Pancreas (tissue), 10 donors: ENCODE results near the gene PRPH. TPM values are rescaled to one million over a fixed set of nuclear protein-coding genes. Genes with fewer than 3 reads are reported as not detected.

Experiments used
- ATAC-seq, 4 donors: fragments of 200-7000 bp; cut with Tn5 transposase; one replicate each; pipeline versions ENCODE4 v1.8.0 to v1.9.1; 2020; ENCODE audit warnings: mild to moderate bottlenecking in 4 of 4, moderate library complexity in 4 of 4
- DNase-seq, 6 donors: peaks; one replicate each; pipeline ENCODE4 v3.0.0-alpha.2; 2020
- FAIRE-seq: peaks from 2 replicates; lab custom pipeline; 2012; peaks lifted over from hg19 to GRCh38; lab: Jason Lieb, UNC
- H3K27ac ChIP-seq, 4 donors: fragments of 200-600 bp; sonication (generic); 1 replicate in 3 of 4; 2 replicates in 1 of 4; pipeline versions ENCODE4 v1.5.0 to v1.8.0; 2020
- H3K27me3 ChIP-seq, 4 donors: fragments of 200-600 bp; one replicate each; pipeline ENCODE4 v1.8.0; 2021
- H3K36me3 ChIP-seq, 3 donors: fragments of 200-600 bp; sonication (generic) in 1 of 3; one replicate each; pipeline versions ENCODE4 v1.5.0 to v1.8.0; 2020 to 2021
- H3K4me1 ChIP-seq, 3 donors: fragments of 200-600 bp; one replicate each; pipeline ENCODE4 v1.8.0; 2021
- H3K4me3 ChIP-seq, 4 donors: fragments of 200-600 bp; sonication (generic) in 2 of 4; one replicate each; pipeline versions ENCODE4 v1.5.0 to v1.8.0; 2020 to 2021
- H3K9me3 ChIP-seq, 4 donors: fragments of 200-600 bp; one replicate each; pipeline ENCODE4 v1.8.0; 2021
- WGBS, 2 donors: extraction: QIAGEN DNeasy Blood & Tissue Kit; methylation state at CpG; one replicate each; pipeline ENCODE4 v1.1.7; 2013; 5-methylcytosine and 5-hydroxymethylcytosine counted together
- intact Hi-C, 3 donors: fragments of 100-400 bp; cut with DNase I; formaldehyde crosslinking; loops; one replicate each; pipeline versions ENCODE4 v1.11.1 to v1.14.2; 2022
- polyA plus RNA-seq, 2 donors: library from polyadenylated mRNA; stranded (reverse); fragments of 200-250 nt; gene quantifications; one replicate each; pipeline ENCODE4 v1.2.3, GENCODE V29; 2013
- total RNA-seq, 6 donors: library from RNA; stranded (reverse); fragmentation: NEBNext Ultra II Directional in 4 of 6; extraction: Animal tissue kit (Norgen Biotek cat#: 25700) in 4 of 6; gene quantifications; one replicate each; pipeline versions ENCODE4 v1.2.1 to v1.2.4, GENCODE V29; 2021 to 2023
- TF ChIP-seq, protein P1 (sequence below), 4 donors: fragments of 200-600 bp; sonication (generic) in 3 of 4; IDR thresholded peaks; one replicate each; pipeline versions ENCODE4 v1.5.0 to v1.8.0; 2021; ENCODE audit warnings: antibody characterized with exemption in 4 of 4
- donor health status: healthy with polysubstance abuse.
- donor health status: DM: no; HTN: no; CAD: no; lungs with moderate emphysema.
- donor health status: DM: no; HTN: no; CAD: no.
- donor health status: control.
- donor health status: control.
- donor health status: Bipolar disorder and iron deficiency.
- donor health status: DM: yes; HTN: yes; CAD: no.
- donor health status: DM: no; HTN: no; CAD: no.
- donor health status: DM: no; HTN: no; CAD: no.
- donor health status: DM: yes; HTN: yes; CAD: no.

PRPH gene
- total and polyA plus RNA-seq, 8 donors, result 0.44 to 18.7 (median 1.1) TPM

DNA sequence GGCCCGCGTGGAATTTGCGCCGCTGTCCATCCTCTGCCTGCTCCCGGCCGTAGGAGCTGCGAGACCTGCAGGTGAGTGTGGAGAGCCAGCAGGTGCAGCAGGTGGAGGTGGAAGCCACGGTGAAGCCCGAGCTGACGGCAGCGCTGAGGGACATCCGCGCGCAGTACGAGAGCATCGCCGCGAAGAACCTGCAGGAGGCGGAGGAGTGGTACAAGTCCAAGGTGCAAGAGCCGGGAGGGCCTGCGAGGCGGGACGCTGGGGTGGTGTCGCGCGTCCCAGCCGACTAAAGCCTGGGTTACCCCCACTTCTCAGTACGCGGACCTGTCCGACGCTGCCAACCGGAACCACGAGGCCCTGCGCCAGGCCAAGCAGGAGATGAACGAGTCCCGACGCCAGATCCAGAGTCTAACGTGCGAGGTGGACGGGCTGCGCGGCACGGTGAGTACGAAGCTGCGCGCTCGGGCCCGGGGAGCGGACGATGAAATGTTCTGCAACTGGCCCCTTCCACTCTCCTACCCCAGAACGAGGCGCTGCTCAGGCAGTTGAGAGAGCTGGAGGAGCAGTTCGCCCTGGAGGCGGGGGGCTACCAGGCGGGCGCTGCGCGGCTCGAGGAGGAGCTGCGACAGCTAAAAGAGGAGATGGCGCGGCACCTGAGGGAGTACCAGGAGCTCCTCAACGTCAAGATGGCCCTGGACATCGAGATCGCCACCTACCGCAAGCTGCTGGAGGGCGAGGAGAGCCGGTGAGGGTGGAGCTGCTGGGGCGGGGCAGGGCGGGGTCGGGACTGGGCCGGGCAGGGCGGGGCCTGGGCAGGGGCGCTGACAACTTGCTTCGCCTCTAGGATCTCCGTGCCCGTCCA lies 2.1 kb downstream of the PRPH start:
- 2% methylated on average over 63 to 76 of the region's 77 CpGs for WGBS, 2 donors
- H3K27me3 ChIP-seq, result peaks cover 0 to 15% (median 0%) of the 10 kb centered on the region in 4 donors
- H3K4me1 ChIP-seq, result peaks cover 7 to 10% (median 7%) of the 10 kb centered on the region in 3 donors
- no peaks in the 10 kb centered on the region for H3K9me3 ChIP-seq
- TF ChIP-seq, protein P1, sequence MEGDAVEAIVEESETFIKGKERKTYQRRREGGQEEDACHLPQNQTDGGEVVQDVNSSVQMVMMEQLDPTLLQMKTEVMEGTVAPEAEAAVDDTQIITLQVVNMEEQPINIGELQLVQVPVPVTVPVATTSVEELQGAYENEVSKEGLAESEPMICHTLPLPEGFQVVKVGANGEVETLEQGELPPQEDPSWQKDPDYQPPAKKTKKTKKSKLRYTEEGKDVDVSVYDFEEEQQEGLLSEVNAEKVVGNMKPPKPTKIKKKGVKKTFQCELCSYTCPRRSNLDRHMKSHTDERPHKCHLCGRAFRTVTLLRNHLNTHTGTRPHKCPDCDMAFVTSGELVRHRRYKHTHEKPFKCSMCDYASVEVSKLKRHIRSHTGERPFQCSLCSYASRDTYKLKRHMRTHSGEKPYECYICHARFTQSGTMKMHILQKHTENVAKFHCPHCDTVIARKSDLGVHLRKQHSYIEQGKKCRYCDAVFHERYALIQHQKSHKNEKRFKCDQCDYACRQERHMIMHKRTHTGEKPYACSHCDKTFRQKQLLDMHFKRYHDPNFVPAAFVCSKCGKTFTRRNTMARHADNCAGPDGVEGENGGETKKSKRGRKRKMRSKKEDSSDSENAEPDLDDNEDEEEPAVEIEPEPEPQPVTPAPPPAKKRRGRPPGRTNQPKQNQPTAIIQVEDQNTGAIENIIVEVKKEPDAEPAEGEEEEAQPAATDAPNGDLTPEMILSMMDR (IDR thresholded peaks at IDR 0.05), result no peak
- DNase-seq, result peak; percentile 43 to 78 (median 52)
- ATAC-seq, result peak; percentile 73 to 84 (median 74)
- no peak overlapping the region for H3K27ac ChIP-seq
- FAIRE-seq, result no peak
- intact Hi-C loops, result no loop called here
- no peaks in the 10 kb centered on the region for H3K36me3 ChIP-seq
- peak overlapping the region in 2 of 4 donors; percentile 27 to 30 for H3K4me3 ChIP-seq

DNA sequence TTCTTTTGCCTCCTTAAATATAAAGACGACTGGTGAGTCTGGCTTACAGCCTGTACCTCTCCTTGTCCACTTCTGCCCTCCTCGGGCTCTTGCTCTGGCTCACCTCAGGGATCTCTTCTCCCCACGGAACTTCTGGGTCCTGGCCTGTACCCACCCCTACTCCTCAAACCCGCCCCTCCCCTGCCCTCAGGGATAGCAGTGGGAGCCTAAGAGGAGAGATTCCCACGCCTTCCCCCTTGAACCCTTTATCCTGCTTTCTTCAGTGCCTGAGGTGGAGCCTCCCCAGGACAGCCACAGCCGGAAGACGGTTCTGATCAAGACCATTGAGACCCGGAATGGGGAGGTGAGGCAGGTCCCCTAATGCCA lies 2.7 kb downstream of the PRPH start:
- H3K36me3 ChIP-seq, result no peaks in the 10 kb centered on the region
- H3K4me3 ChIP-seq, result peak overlapping the region in 1 of 4 donors; percentile 30
- DNase-seq (no peak), FAIRE-seq (no peak), ATAC-seq (peak in 1 of 4 donors; percentile 17)
- no peaks in the 10 kb centered on the region for H3K9me3 ChIP-seq
- H3K4me1 ChIP-seq, result peaks cover 7 to 10% (median 7%) of the 10 kb centered on the region in 3 donors
- TF ChIP-seq, protein P1 (IDR thresholded peaks at IDR 0.05), result no peak
- intact Hi-C loops, result no loop called here
- no peak overlapping the region for H3K27ac ChIP-seq
- 18 to 21% methylated on average over 8 of the region's 8 CpGs for WGBS, 2 donors
- peaks cover 0 to 15% (median 0%) of the 10 kb centered on the region in 4 donors for H3K27me3 ChIP-seq

DNA sequence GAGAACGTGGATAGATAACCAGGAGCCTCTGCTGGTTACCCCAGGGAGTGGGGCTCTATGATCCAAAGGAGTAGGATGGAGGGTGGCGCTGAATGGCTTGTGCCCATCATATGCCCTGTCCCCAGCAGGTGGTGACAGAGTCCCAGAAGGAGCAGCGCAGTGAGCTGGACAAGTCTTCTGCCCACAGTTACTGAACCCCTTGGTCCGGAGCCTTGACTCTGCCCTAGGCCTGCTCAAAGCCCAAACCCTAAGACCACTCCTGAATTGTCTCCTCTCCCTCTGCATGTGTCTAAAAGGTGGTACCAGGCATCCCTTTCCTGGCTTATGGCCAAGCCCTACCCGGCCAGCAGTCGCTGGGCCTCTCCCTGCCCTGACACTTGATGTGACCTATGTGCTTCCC lies 3.2 kb downstream of the PRPH start:
- H3K27ac ChIP-seq, result no peak overlapping the region
- ATAC-seq (peak in 1 of 4 donors; percentile 11), FAIRE-seq (no peak), DNase-seq (peak in 2 of 6 donors; percentile 49 to 55)
- TF ChIP-seq, protein P1 (IDR thresholded peaks at IDR 0.05), result no peak
- intact Hi-C loops, result no loop called here
- no peaks in the 10 kb centered on the region for H3K36me3 ChIP-seq
- 43 to 62% methylated on average over 6 of the region's 6 CpGs for WGBS, 2 donors
- peaks cover 0 to 15% (median 0%) of the 10 kb centered on the region in 4 donors for H3K27me3 ChIP-seq
- H3K4me1 ChIP-seq, result peaks cover 7 to 10% (median 7%) of the 10 kb centered on the region in 3 donors
- no peaks in the 10 kb centered on the region for H3K9me3 ChIP-seq
- no peak overlapping the region for H3K4me3 ChIP-seq

DNA sequence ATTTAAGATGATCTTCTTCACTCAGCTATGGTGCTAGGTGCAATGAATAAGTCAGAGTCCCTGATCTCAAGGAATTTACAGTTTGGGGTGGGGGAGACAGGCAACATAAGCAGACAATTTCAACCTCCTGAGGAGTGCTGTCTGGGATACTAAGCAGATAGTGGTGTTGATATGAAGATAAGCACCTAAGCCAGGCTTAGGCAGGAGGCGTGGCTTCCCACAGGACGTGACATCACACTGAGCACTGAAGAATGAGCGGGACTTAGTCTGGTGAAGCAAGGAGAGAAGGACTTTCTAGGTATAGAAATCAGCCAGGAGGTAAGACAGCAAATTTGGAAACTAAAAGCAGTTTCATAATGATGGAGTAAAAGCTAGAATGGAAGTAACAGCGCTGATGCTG lies 6.8 kb downstream of the PRPH start:
- ATAC-seq (no peak), FAIRE-seq (no peak), DNase-seq (no peak)
- TF ChIP-seq, protein P1 (IDR thresholded peaks at IDR 0.05), result no peak
- Histone ChIP-seq H3K27ac (no peak overlapping the region), H3K9me3 (no peaks in the 10 kb centered on the region), H3K4me1 (peaks cover 5 to 6% (median 5%) of the 10 kb centered on the region in 3 donors), H3K4me3 (no peak overlapping the region), H3K36me3 (no peaks in the 10 kb centered on the region), H3K27me3 (peaks cover 0 to 4% (median 0%) of the 10 kb centered on the region in 4 donors)
- WGBS, 2 donors, result 75 to 78% methylated on average over 4 of the region's 4 CpGs
- intact Hi-C loops, result no loop called here

DNA sequence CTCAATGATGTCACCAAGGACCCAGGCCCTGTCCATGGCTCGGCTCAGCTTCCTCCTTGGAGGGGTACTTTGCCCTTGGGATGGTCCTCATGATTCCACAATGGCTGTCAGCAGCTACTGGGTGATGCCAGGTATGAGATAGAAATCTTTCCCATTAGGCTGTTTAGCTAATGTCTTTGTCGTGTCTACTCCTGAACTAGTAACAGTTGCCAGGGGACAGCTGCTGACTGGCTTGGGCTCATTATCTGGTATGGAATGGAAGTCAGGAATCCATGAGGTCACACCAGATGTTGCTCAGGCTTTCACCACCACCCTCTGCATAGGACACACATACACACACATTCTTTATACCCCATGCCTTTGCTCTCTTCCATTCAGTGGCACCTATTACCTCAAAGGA lies 9.2 kb downstream of the PRPH start:
- ATAC-seq (no peak), FAIRE-seq (no peak), DNase-seq (peak in 1 of 6 donors; percentile 8)
- WGBS, 2 donors, result 61 to 74% methylated on average over 2 of the region's 2 CpGs
- H3K9me3 ChIP-seq, result no peaks in the 10 kb centered on the region
- no peaks in the 10 kb centered on the region for H3K36me3 ChIP-seq
- H3K4me3 ChIP-seq, result no peak overlapping the region
- intact Hi-C loops, result no loop called here
- H3K27ac ChIP-seq, result no peak overlapping the region
- TF ChIP-seq, protein P1 (IDR thresholded peaks at IDR 0.05), result no peak
- no peaks in the 10 kb centered on the region for H3K27me3 ChIP-seq
- no peaks in the 10 kb centered on the region for H3K4me1 ChIP-seq
